AG08396 (cell line): ENCODE results near the gene ZKSCAN5.
"Not testable (repeated sequence)": the region's sequence is repeated elsewhere in the genome, so short reads cannot be mapped to it uniquely, and the experiment has no call there.

Experiments used
- DNase-seq: peaks from one replicate; pipeline ENCODE4 v3.0.0; 2012; ENCODE audit warnings: low spot score, mixed read lengths

The ZKSCAN5 gene

GRCh38 chr7:99498546-99498944 lies 5.9 kb upstream of the ZKSCAN5 start:
- DNase-seq: no peak

GRCh38 chr7:99499371-99499720 lies 5.1 kb upstream of the ZKSCAN5 start:
- no peak for DNase-seq

GRCh38 chr7:99499721-99500636 lies 4.5 kb upstream of the ZKSCAN5 start, which contains the start of gene ZNF394:
ZNF394 (minus strand) TSS chr7:99500281; CDS start chr7:99500093, 188 bp downstream.
- DNase-seq: peak; percentile 89

- no peak for DNase-seq
Observed at GRCh38 chr7:99500637-99501009, 3.8 kb upstream of the ZKSCAN5 start.

- not testable (repeated sequence) for DNase-seq
Observed at GRCh38 chr7:99501236-99501635, 3.2 kb upstream of the ZKSCAN5 start.

GRCh38 chr7:99504281-99504602 lies 220 bp upstream of the ZKSCAN5 start:
- DNase-seq: peak; percentile 96

GRCh38 chr7:99505324-99505662 lies 831 bp downstream of the ZKSCAN5 start:
- DNase-seq: no peak

GRCh38 chr7:99514050-99514449 lies 9.6 kb downstream of the ZKSCAN5 start:
- DNase-seq: no peak

GRCh38 chr7:99521399-99521798 lies 16.9 kb downstream of the ZKSCAN5 start:
- no peak for DNase-seq

- no peak for DNase-seq
Observed at GRCh38 chr7:99525713-99526440, 21.4 kb downstream of the ZKSCAN5 start.

- no peak for DNase-seq
Observed at GRCh38 chr7:99531354-99531765, 26.9 kb downstream of the ZKSCAN5 start.

- no peak for DNase-seq
Observed at GRCh38 chr7:99535667-99536066, 31.2 kb downstream of the ZKSCAN5 start.

- DNase-seq: no peak
Observed at GRCh38 chr7:99539213-99539811, 34.9 kb downstream of the ZKSCAN5 start.

- DNase-seq: no peak
Observed at GRCh38 chr7:99540542-99540941, 36.1 kb downstream of the ZKSCAN5 start.

GRCh38 chr7:99541212-99541611 lies 36.8 kb downstream of the ZKSCAN5 start:
- peak; percentile 17 for DNase-seq

GRCh38 chr7:99543081-99543671 lies 38.7 kb downstream of the ZKSCAN5 start:
- DNase-seq: no peak

- DNase-seq: no peak
Observed at GRCh38 chr7:99543916-99544315, 39.5 kb downstream of the ZKSCAN5 start.

GRCh38 chr7:99545308-99545707 lies 40.8 kb downstream of the ZKSCAN5 start:
- DNase-seq: not testable (repeated sequence)

- DNase-seq: not testable (repeated sequence)
Observed at GRCh38 chr7:99549545-99549944, 45.1 kb downstream of the ZKSCAN5 start.

- DNase-seq: peak; percentile 22
Observed at GRCh38 chr7:99551334-99551733, 46.9 kb downstream of the ZKSCAN5 start.

GRCh38 chr7:99551767-99552463 lies 47.5 kb downstream of the ZKSCAN5 start, which contains the start of gene FAM200A:
FAM200A (minus strand) TSS chr7:99552114; CDS start chr7:99548407, 3,707 bp downstream.
- DNase-seq: peak; percentile 94

- no peak for DNase-seq
Observed at GRCh38 chr7:99553039-99553438, 48.6 kb downstream of the ZKSCAN5 start.
